Activated CD8-positive, alpha-beta memory T cell treated with anti-CD3 and anti-CD28 coated beads, Interleukin-2, amount 50 U/mL, for 1 hour (primary cell): ENCODE data around the gene RPL7A.
"Not testable (repeated sequence)": the region's sequence is repeated elsewhere in the genome, so short reads cannot be mapped to it uniquely, and the experiment has no call there.

ENCODE experiments used
- DNase-seq: peaks from one replicate; pipeline ENCODE4 v3.0.0-alpha.2; 2020; ENCODE audit errors: extremely low read depth

Gene RPL7A

GRCh38 chr9:133368249-133368881, 20.3 kb downstream of the RPL7A start:
- DNase-seq = no peak

GRCh38 chr9:133369422-133369821, 21.4 kb downstream of the RPL7A start:
- DNase-seq = no peak

GRCh38 chr9:133369933-133370332, 21.9 kb downstream of the RPL7A start:
- DNase-seq = no peak

GRCh38 chr9:133370685-133371084, 22.7 kb downstream of the RPL7A start:
- DNase-seq = no peak

- no peak for DNase-seq
Observed at GRCh38 chr9:133371261-133371711, 23.3 kb downstream of the RPL7A start.

DNA sequence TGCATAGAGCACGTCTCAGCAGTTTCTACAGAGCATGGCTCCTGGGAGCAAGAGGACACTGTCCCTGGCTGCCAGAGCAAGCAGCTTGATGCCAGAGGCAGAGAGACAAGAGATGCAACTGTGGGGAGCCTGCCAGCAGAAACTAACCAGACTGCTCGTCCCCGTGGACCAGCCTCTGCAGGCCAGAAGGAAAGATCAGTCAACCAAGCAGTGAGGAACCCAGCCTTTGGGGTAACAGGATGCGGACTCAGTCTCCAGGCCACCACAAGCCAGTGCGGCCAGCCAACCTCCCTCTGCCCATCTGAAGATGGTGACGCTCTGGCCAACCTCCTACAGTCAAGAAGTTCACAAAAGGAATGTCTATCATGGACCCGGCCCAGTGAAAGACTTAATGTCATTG, 24.1 kb downstream of the RPL7A start:
- no peak for DNase-seq

- no peak for DNase-seq
Observed at GRCh38 chr9:133374612-133375115, 26.6 kb downstream of the RPL7A start.

- DNase-seq = no peak
Observed at GRCh38 chr9:133375116-133375723, 27.2 kb downstream of the RPL7A start.

GRCh38 chr9:133375724-133376654, 28.0 kb downstream of the RPL7A start, which contains the start of the genes STKLD1 and SURF4:
TSS of gene STKLD1 (plus strand) at chr9:133376366. CDS start at chr9:133376474, 108 bp downstream.
TSS of gene SURF4 (minus strand) at chr9:133376060. CDS start at chr9:133375969, 91 bp downstream.
- peak; percentile 66 for DNase-seq

GRCh38 chr9:133377280-133377679, 29.3 kb downstream of the RPL7A start:
- not testable (repeated sequence) for DNase-seq

- no peak for DNase-seq
Observed at GRCh38 chr9:133377721-133378216, 29.8 kb downstream of the RPL7A start.

DNA sequence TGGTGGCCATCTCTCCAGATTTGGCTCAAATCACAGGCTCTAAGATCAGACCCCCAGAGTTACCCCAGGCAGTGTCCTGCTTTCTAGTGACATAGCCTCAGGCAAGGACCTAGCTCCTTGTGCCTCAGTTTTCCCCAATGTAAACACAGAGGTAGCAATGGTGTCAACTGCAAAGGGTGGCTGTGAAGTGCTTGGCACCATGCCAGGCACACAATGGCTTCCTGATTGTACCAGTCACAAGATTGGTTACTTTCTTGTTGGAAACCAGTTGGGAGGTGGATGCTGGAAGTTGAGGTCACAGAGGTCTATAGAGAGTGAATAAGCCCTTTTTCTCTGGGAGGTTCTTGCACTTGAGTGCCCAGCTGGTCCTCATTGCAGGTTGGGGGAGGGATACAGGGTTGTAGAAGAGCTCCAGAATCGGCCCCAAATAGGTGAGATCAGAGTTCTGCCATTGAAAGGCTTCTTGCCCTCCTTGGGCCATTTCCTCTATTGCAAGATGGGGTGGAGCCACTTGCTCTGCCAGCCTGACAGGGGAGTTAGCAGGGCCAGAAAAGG, 30.5 kb downstream of the RPL7A start:
- no peak for DNase-seq

DNA sequence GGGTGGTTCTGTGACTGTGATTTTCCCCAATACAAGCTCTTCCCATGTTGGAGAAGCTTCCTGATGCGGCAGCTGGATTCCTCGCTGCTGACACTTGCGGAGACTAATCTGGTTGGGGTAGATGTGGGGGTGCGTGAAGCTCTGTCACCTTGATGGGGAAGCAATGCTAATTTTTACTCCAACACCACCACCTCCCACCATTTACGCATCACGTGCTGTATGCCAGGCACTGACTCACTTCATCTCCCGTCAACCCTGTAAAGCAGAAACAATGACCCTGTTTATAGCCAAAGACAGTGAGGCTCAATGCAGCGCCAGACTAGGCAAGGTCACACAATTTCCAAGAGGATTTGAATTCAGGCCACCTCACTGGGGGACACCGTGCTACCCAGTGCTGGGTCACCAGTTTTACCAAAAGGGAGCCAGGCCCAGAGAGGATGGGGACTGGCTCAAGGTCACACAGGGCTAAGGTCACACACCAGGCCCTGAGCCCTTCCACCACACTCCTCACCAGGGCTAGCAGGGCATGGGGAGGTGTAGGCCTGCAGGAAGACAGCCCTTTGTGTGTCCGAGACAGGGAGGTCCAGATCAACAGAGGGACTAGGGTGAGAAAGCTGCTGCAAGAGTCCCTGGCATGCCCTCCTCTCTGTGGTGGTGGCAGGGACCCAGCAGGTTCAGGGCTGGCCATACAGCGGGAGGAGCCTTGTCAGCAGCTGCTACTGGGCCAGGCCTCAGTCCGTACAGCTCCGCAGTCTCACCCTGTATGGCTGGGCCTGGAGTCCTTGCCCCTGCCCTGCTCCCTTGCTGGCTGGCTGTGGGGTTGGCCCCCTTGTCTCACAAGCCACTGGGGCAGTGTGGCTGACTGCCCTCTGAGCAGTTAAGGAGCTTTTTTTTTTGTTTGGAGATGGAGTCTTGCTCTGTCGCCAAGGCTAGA, 31.4 kb downstream of the RPL7A start:
- no peak for DNase-seq

GRCh38 chr9:133380734-133381133, 32.7 kb downstream of the RPL7A start:
- DNase-seq = no peak

DNA sequence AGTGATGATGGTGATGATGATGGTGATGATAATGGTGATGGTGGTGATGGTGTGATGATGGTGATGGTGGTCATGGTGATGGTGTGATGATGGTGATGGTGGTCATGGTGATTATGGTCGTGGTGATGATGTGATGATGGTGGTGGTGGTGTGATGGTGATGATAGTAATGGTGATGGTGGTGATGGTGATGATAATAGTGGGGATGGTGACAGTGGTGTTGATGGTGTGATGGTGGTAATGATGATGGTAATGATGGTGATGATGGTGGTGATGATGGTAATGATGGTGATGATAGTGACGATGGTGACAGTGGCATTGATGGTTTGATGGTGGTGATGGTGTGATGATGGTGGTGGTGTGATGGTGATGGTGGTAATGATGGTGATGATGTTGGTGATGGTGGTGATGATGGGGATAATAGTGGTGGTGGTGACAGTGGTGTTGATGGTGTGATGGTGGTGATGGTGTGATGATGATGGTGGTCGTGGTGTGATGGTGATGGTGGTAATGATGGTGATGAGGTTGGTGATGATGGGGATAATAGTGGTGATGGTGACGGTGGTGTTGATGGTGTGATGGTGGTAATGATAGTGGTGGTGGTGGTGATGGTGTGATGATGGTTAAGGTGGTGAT, 34.6 kb downstream of the RPL7A start:
- no peak for DNase-seq

DNA sequence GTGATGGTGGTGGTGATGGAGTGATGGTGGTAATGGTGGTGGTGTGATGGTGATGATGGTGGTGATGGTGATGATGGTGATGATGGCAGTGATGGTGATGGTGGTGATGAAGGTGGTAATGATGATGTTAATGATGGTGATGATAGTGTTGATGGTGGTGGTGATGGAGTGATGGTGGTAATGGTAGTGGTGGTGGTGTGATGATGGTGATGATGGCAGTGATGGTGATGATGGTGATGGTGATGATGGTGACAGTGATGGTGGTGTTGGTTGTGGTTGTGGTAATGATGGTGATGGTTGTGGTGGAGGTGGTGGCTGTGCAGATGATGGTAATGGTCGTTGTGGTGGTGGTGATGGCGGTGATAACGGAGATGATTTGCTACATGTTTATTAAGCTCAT, 35.4 kb downstream of the RPL7A start:
- no peak for DNase-seq

DNA sequence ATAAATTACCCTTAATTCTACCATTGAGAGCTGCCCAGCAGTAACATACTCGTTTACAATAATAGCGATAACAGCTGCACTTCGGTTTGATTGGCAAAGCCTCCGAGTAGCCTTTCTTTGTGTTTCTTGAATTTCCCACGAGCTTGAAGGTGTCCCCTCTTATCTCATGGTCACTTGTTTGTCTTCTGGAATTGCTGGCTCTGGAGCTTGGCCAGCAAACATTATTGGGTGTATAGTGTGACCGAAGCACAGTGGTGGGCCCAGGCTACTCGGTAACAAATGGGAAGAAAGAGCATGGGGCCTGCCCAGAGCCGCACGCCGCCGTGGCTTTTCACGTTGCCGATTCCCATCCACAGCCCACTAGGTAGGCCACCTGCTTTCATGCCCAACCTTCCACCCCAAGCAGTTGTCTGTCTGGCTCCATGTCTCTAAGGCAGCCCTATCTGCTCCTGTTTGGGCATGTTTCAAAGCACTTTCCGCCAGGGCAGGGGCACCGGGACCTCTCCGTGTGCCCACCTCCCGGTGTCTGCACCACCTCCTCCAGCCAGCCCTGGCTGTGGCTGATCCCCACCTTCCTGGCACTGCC, 36.8 kb downstream of the RPL7A start:
- no peak for DNase-seq

GRCh38 chr9:133385452-133385851, 37.4 kb downstream of the RPL7A start:
- no peak for DNase-seq

DNA sequence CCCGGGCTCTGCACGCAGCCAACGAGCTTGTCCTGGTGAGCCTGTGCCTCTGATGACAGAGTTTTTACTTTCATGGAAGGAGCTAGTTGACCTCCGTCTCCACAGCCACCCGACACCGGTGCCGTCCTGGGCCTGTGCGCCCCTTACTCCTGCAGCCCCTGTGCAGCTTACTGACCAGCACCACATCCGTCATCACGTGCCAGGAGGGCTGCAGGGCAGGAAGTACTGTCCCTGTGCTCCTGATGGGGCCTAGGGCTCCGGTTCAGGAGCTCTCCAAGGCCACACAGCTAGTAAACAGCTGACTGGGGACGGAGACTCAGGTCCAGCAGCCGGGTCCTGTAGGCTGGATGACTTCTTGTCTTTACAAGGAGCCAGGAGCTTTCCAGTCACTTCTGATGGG, 38.3 kb downstream of the RPL7A start:
- no peak for DNase-seq

DNA sequence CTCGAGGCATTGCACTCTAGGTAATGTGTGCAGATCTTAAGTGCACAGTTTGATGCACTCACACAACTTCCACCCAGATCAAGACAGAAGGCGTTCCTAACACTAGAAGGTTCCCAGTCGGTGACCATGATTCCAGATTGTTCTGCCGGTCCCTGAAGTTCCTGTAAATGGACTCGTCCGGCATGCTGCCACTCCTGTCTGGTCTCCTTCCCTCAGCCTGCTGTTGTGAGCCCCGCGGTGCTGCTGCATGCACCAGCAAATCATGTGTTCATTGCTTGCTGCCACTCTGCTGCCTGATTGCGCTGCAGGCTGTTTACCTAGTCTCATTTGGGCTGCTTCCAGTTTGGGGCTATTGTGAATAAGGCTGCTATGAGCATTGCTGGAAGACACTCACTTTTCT, 39.7 kb downstream of the RPL7A start:
- DNase-seq = no peak
